Endothelial cell (in vitro differentiated cells): ENCODE results near the gene ITSN2. TPM values are rescaled to one million over a fixed set of nuclear protein-coding genes. Genes with fewer than 3 reads are reported as not detected.
"Not testable (repeated sequence)": the region's sequence is repeated elsewhere in the genome, so short reads cannot be mapped to it uniquely, and the experiment has no call there.

ENCODE experiments used
- DNase-seq: peaks from one replicate; pipeline ENCODE4 v3.0.0; 2021; ENCODE audit warnings: low spot score
- H3K27ac Mint-ChIP-seq: one replicate; pipeline ENCODE4 v1.8.0; 2021; ENCODE audit warnings: mixed read lengths, inconsistent platforms; ENCODE audit not compliant: unreplicated experiment
- H3K27me3 Mint-ChIP-seq: one replicate; pipeline ENCODE4 v1.8.0; 2021; ENCODE audit warnings: mild to moderate bottlenecking, moderate library complexity, mixed read lengths, inconsistent platforms; ENCODE audit not compliant: unreplicated experiment
- H3K36me3 Mint-ChIP-seq: one replicate; pipeline ENCODE4 v1.8.0; 2021; ENCODE audit warnings: mild to moderate bottlenecking, low read depth, mixed read lengths, inconsistent platforms; ENCODE audit not compliant: unreplicated experiment
- H3K4me1 Mint-ChIP-seq: one replicate; pipeline ENCODE4 v1.8.0; 2021; ENCODE audit warnings: mild to moderate bottlenecking, mixed read lengths, inconsistent platforms; ENCODE audit not compliant: unreplicated experiment
- H3K4me3 Mint-ChIP-seq: one replicate; pipeline ENCODE4 v1.8.0; 2021; ENCODE audit warnings: mild to moderate bottlenecking, mixed read lengths, inconsistent platforms; ENCODE audit not compliant: unreplicated experiment
- H3K9me3 Mint-ChIP-seq: one replicate; pipeline ENCODE4 v1.8.0; 2021; ENCODE audit warnings: mixed read lengths, inconsistent platforms; ENCODE audit not compliant: unreplicated experiment
- CTCF ChIP-seq: fragments of 200-600 bp; sonication (generic); IDR thresholded peaks from one replicate; pipeline ENCODE4 v1.5.0; 2021; ENCODE audit warnings: antibody characterized with exemption; ENCODE audit not compliant: unreplicated experiment
- long read RNA-seq: library from polyadenylated mRNA; unstranded; transcript quantifications from one replicate; pipeline ENCODE4 v2.0.0, GENCODE V29; 2020; ENCODE audit not compliant: unreplicated experiment
- total RNA-seq: library from RNA; stranded (reverse); fragmentation: NEBNext Ultra II Directional; extraction: Animal tissue kit (Norgen Biotek cat#: 25700); gene quantifications from one replicate; pipeline ENCODE4 v1.2.1, GENCODE V29; 2021; ENCODE audit not compliant: unreplicated experiment

The ITSN2 gene
- total RNA-seq: 73.3 TPM
- long read RNA-seq, partial matches to known transcripts: 27 of 30 reads
- long read RNA-seq, other reads (novel, unspliced or antisense): 3 of 30 reads

DNA sequence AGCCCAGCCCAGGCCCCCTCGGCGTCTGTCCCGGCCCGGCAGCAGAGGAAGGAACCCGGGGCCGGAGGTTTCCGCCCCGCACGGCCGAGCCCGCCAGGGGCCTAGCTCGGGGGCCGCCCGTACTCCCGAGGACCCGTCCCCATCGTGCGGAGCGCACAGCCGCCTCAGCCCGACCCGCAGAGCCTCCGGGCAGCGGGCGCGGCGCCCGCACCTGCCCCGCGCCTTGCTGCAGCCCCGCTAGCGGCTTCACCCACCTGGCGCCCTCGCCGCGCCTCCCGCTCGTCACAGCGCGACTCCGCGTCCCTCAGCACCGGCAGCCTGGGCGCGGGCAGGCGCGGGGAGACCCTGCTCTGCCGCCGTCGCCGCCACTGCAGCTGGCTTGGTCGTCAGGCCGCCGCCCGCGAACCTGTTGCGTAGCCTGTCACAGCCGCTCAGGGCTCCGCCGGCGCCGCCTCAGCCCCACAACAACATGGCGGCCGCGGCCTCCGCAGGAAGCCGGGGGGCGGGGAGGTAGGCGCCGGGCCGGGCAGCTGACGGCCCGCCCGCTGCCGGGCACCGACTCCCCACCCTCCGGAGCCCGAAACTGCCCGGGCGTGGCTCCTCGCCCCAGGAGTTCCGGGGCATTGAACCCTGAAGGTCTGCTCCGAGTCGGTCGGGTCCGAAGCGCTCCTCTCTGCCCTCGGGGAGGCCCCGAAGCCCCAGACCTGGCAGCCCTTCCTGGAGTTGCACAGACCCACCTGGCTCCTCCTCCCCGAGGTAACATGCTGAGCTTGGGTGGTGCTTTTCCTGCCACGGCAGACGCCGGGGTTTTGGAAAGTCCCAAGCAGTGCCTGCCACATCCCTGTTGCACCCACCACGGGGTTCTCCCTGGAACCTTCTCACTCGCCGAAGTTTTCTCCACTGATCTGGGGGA is at the start of gene ITSN2:
Gene ITSN2 (minus strand): TSS at position 487 of the 913 bp plus-strand sequence. CDS start 32,454 bp downstream, outside the sequence.
- Mint-ChIP-seq H3K9me3 (no peaks in the 10 kb centered on the region), H3K27ac (peak within 1 kb of the TSS; percentile 84)
- peak; percentile 79 for DNase-seq

DNA sequence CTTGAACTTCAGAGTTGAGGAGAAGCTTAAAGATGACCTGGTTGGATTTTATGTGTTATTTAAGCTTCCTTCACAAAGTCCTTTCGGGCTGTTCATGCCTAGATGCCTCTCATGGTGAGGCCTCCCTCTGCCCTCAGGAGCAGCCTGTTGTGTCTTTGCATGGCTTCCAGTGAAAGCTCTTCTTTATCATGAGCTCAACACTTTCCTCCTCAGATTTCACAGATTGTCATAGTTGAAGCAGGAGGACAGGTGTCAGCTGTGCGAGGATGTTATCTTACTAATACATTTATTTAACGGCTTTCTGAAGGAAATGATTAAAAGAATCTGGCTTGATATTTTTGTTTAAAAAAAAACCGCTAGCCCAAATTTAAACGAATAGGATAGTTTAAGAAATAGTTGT is 48.8 kb upstream of the ITSN2 start:
- no peak overlapping the region for H3K27ac Mint-ChIP-seq
- DNase-seq: no peak
- no peaks in the 10 kb centered on the region for H3K36me3 Mint-ChIP-seq
- H3K9me3 Mint-ChIP-seq: no peaks in the 10 kb centered on the region
- no peak for TF ChIP-seq CTCF
- no peak overlapping the region for H3K4me3 Mint-ChIP-seq
- no peaks in the 10 kb centered on the region for H3K27me3 Mint-ChIP-seq
- no peaks in the 10 kb centered on the region for H3K4me1 Mint-ChIP-seq

More for the DNA sequence above, at the start of gene ITSN2:
- no peak for TF ChIP-seq CTCF
- Mint-ChIP-seq H3K36me3 (no peaks in the 10 kb centered on the region), H3K4me1 (peaks cover 14% of the 10 kb centered on the region), H3K27me3 (peaks cover 12% of the 10 kb centered on the region), H3K4me3 (peak within 1 kb of the TSS; percentile 94)

- not testable (repeated sequence) for H3K9me3 Mint-ChIP-seq, DNase-seq, H3K4me3 Mint-ChIP-seq, H3K27ac Mint-ChIP-seq, H3K27me3 Mint-ChIP-seq, H3K4me1 Mint-ChIP-seq, H3K36me3 Mint-ChIP-seq
Observed at GRCh38 chr2:24408704-24409103, 48.4 kb upstream of the ITSN2 start.

GRCh38 chr2:24404491-24404921 is 44.2 kb upstream of the ITSN2 start:
- DNase-seq: no peak
- Mint-ChIP-seq H3K36me3 (no peaks in the 10 kb centered on the region), H3K9me3 (no peaks in the 10 kb centered on the region), H3K4me1 (no peaks in the 10 kb centered on the region), H3K27me3 (no peaks in the 10 kb centered on the region), H3K4me3 (no peak overlapping the region), H3K27ac (no peak overlapping the region)
- no peak for TF ChIP-seq CTCF

GRCh38 chr2:24403832-24404212 is 43.5 kb upstream of the ITSN2 start:
- Mint-ChIP-seq H3K4me1 (no peaks in the 10 kb centered on the region), H3K9me3 (no peaks in the 10 kb centered on the region), H3K36me3 (no peaks in the 10 kb centered on the region), H3K27ac (no peak overlapping the region), H3K4me3 (no peak overlapping the region), H3K27me3 (no peaks in the 10 kb centered on the region)
- no peak for DNase-seq
- no peak for TF ChIP-seq CTCF
